ENCODE measurements around the gene TCN2. TPM values are rescaled to one million over a fixed set of nuclear protein-coding genes. Genes with fewer than 3 reads are reported as not detected.

TCN2 gene
- total and polyA plus RNA-seq, 2 experiments from 2014 or later = 6.1 to 7.8 TPM

DNA sequence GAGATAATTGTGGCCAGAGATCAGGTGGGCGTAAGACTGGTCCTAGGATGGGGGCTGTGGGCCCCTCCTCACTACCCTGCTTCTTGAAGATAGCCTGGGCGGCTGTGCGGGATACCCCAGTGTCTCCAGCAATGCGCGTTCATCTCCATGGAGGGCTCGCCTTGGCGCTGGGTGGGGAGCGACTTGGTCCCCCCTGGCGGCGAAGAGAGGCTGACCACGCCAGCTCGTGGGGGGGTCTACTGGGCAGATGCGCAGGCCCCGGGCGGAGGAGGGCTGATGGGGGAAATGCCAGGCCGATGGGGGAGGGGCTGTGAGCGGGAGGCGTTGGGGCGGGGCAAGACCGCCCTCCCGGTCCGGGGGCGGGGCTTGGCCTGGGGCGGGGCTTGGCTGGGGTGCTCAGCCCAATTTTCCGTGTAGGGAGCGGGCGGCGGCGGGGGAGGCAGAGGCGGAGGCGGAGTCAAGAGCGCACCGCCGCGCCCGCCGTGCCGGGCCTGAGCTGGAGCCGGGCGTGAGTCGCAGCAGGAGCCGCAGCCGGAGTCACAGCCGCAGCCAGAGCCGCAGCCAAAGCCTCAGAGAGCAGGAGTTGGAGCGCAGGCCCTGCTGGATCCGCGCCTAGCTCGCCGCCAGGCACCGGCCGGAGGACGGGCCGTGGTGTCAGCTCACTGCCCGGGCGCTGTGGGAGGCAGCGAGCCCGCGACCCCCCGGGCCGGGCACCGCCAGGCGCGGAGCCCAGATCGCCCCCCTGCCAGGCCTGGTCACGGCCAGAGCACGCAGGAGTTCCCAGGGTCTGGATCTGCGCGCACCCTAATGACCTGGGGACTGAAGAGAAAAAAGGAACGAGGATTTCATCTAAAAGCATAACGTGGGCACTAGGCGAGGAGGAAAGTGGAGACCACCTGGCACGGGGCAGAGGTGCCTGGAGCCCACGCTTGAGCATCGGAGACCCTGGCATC, 28.6 kb downstream of the TCN2 start, which contains the start of gene SLC35E4:
SLC35E4 (plus strand) TSS at position 509 of the 953 bp plus-strand sequence. CDS start 670 bp downstream, outside the sequence.
- Histone ChIP-seq H3K27me3 (no peaks in the 10 kb centered on the region), H3K27ac (peak within 1 kb of the TSS; percentile 11), H3K36me3 (no peaks in the 10 kb centered on the region), H3K9me3 (ENCODE audit: low read depth) (no peaks in the 10 kb centered on the region), H3K4me3 (peak within 1 kb of the TSS; percentile 36), H3K4me1 (ENCODE audit: low read depth) (peaks cover 2% of the 10 kb centered on the region)
- TF ChIP-seq, protein P1, sequence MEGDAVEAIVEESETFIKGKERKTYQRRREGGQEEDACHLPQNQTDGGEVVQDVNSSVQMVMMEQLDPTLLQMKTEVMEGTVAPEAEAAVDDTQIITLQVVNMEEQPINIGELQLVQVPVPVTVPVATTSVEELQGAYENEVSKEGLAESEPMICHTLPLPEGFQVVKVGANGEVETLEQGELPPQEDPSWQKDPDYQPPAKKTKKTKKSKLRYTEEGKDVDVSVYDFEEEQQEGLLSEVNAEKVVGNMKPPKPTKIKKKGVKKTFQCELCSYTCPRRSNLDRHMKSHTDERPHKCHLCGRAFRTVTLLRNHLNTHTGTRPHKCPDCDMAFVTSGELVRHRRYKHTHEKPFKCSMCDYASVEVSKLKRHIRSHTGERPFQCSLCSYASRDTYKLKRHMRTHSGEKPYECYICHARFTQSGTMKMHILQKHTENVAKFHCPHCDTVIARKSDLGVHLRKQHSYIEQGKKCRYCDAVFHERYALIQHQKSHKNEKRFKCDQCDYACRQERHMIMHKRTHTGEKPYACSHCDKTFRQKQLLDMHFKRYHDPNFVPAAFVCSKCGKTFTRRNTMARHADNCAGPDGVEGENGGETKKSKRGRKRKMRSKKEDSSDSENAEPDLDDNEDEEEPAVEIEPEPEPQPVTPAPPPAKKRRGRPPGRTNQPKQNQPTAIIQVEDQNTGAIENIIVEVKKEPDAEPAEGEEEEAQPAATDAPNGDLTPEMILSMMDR (IDR thresholded peaks at IDR 0.05; ENCODE audit: low read depth, low read length) = peak; percentile 36
- DNase-seq (ENCODE audit: low read depth in 1 of 2, low spot score in 1 of 2) = peak; percentile 93 to 95

DNA sequence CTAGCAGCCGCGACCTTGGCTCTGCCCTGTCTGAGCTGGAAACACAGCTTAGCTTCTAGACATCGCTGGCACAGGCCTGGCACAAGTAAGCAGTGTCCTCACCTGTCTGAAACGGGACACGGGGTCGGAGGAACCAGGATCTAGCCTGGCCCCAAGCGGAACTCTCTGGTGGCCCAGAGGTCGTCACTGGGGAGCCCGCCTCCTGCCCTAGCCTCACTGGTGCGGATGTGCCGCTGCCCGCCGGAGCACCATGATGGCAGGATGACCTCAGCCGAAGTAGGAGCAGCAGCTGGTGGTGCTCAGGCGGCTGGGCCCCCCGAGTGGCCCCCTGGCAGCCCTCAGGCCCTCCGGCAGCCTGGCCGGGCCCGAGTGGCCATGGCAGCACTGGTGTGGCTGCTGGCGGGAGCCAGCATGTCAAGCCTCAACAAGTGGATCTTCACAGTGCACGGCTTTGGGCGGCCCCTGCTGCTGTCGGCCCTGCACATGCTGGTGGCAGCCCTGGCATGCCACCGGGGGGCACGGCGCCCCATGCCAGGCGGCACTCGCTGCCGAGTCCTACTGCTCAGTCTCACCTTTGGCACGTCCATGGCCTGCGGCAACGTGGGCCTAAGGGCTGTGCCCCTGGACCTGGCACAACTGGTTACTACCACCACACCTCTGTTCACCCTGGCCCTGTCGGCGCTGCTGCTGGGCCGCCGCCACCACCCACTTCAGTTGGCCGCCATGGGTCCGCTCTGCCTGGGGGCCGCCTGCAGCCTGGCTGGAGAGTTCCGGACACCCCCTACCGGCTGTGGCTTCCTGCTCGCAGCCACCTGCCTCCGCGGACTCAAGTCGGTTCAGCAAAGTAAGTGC, 29.5 kb downstream of the TCN2 start:
- Histone ChIP-seq H3K27me3 (no peaks in the 10 kb centered on the region), H3K4me1 (ENCODE audit: low read depth) (peaks cover 10% of the 10 kb centered on the region), H3K36me3 (no peaks in the 10 kb centered on the region), H3K9me3 (ENCODE audit: low read depth) (no peaks in the 10 kb centered on the region), H3K4me3 (peak overlapping the region; percentile 36), H3K27ac (no peak overlapping the region)
- TF ChIP-seq, protein P1 (IDR thresholded peaks at IDR 0.05; ENCODE audit: low read depth, low read length) = no peak
- no peak for DNase-seq (ENCODE audit: low read depth in 1 of 2, low spot score in 1 of 2)

DNA sequence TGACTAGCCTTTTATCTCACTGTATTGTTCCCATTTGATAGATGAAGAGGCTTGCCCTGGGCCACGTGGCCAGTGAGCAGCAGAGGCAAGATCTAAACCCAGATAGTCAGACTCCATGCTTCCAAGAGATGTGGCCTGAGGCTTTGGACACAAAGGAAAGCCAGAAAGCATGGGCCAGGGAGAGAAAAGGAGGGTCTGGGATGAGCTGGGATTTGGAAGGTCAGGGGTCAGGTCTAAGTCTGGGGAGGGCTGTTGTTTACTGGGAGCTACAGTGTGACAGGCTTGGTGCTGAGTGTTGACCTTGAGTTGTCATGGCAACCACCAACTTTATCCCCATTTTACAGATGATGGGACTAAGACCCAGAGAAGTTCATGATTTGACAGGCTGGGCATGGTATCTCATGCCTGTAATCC, 30.7 kb downstream of the TCN2 start:
- TF ChIP-seq, protein P1 (IDR thresholded peaks at IDR 0.05; ENCODE audit: low read depth, low read length) = no peak
- H3K27ac ChIP-seq = no peak overlapping the region

DNA sequence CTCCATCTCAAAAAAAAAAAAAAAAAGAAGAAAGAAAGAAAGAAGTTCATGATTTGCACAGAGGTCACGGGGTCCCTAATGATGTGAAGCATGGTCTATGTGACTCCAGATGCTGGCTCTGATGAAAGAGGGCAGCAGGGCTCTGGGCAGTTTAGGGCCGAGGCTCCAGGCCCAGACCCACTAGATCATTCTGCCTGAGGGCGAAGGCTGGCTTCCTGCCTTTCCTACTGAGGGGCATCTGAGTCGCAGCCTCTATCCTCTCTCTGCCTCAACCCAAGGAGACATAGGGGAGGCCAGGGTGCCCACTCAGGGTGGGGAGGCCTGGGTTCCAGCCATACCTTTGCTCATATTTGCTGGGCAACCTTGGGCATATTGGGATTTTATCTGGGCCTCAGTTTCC, 33.4 kb downstream of the TCN2 start:
- Histone ChIP-seq H3K27ac (peak overlapping the region; percentile 1), H3K27me3 (no peaks in the 10 kb centered on the region), H3K9me3 (ENCODE audit: low read depth) (no peaks in the 10 kb centered on the region), H3K36me3 (no peaks in the 10 kb centered on the region), H3K4me1 (ENCODE audit: low read depth) (peaks cover 10% of the 10 kb centered on the region), H3K4me3 (no peak overlapping the region)
- no peak for DNase-seq (ENCODE audit: low read depth in 1 of 2, low spot score in 1 of 2)
- TF ChIP-seq, protein P1 (IDR thresholded peaks at IDR 0.05; ENCODE audit: low read depth, low read length) = no peak

More for the DNA sequence above, 30.7 kb downstream of the TCN2 start:
- Histone ChIP-seq H3K4me3 (no peak overlapping the region), H3K27me3 (no peaks in the 10 kb centered on the region), H3K36me3 (no peaks in the 10 kb centered on the region), H3K9me3 (ENCODE audit: low read depth) (no peaks in the 10 kb centered on the region), H3K4me1 (ENCODE audit: low read depth) (peaks cover 10% of the 10 kb centered on the region)
- DNase-seq (ENCODE audit: low read depth in 1 of 2, low spot score in 1 of 2) = no peak

DNA sequence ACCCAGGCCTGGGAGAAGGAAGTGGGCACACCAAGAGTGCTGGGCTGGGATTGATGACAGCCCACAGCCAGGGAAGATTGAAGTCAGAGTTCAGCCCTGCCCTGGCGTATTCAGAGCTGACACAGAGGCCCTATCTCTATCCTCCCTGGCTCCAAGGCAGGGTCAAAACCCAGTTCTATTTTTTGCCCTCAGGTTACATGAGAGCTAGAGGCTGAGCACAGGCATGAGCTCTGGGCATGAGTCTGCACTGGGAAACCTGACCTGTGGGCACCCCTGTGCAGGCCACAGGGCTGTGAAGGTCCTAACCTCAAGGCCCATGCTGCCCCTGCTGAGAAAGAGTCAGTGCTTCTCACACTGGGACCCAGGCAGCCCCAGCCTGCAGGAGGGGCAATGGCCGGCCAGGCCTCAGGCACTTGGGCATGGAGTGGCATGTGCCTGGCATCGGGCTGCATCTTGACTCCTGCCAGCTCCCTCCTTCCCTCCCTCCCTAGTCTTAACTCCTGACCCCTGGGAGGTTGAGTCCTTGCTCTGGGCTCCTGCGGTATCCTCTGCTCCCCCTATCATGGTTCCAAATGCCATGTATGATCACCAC, 34.0 kb downstream of the TCN2 start:
- no peaks in the 10 kb centered on the region for H3K27me3 ChIP-seq
- H3K36me3 ChIP-seq = no peaks in the 10 kb centered on the region
- H3K4me3 ChIP-seq = no peak overlapping the region
- TF ChIP-seq, protein P1 (IDR thresholded peaks at IDR 0.05; ENCODE audit: low read depth, low read length) = no peak
- DNase-seq (ENCODE audit: low read depth in 1 of 2, low spot score in 1 of 2) = peak in 1 of 2 donors; percentile 25
- H3K27ac ChIP-seq = peak overlapping the region; percentile 1
- peaks cover 10% of the 10 kb centered on the region for H3K4me1 ChIP-seq (ENCODE audit: low read depth)
- no peaks in the 10 kb centered on the region for H3K9me3 ChIP-seq (ENCODE audit: low read depth)
